Measurements from ENCODE around the gene TNIP2. TPM values are rescaled to one million over a fixed set of nuclear protein-coding genes. Genes with fewer than 3 reads are reported as not detected.

Gene TNIP2
- total RNA-seq, 1 donor from 2014 or later = 29.0 TPM

DNA sequence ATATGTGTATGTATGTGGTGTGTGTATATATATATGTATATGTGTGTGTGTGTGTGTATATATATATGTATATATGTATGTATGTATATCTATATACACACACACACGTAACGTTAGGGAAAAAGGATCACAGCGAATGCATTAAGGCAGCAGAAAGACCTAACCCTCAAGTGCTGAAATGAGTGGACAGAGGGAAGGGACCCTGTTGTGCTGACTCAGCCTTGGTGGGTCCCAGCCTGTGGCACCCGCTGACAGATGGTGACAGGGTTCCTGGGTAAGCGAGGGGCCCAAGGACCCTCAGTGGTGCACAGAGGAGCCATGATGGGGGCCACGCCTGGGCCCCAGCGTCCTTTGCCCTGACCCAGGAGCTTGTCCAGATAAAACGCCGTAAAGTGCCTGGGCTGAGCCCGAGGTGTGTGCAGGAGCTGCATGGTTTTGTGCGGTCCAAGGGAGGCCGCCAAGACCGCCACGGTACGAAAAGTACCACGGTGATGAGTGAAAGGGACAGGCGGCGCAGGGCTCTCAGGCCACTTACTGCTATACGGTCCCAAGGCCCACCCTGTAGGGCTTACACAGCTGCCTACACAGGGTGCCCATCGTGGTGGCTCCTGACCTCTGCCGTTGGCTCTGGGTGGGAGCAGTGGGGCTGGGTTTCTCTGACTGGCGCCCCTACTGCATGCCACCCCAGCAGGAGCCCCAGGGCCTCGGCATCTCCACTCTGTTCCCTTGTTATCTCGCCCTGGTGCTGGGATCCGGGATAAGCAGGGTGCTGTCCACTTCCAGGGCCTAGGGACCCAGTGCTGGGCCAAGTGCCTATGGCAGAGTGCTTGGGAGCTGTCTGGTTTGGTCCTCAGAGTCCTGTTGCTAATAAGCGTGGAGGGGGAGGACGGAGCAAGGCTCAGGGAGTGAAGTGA, 46.7 kb upstream of the TNIP2 start:
- DNase-seq (ENCODE audit: low spot score) = peak; percentile 61
- peaks cover 58% of the 10 kb centered on the region for H3K4me1 Mint-ChIP-seq (ENCODE audit: low read depth)

DNA sequence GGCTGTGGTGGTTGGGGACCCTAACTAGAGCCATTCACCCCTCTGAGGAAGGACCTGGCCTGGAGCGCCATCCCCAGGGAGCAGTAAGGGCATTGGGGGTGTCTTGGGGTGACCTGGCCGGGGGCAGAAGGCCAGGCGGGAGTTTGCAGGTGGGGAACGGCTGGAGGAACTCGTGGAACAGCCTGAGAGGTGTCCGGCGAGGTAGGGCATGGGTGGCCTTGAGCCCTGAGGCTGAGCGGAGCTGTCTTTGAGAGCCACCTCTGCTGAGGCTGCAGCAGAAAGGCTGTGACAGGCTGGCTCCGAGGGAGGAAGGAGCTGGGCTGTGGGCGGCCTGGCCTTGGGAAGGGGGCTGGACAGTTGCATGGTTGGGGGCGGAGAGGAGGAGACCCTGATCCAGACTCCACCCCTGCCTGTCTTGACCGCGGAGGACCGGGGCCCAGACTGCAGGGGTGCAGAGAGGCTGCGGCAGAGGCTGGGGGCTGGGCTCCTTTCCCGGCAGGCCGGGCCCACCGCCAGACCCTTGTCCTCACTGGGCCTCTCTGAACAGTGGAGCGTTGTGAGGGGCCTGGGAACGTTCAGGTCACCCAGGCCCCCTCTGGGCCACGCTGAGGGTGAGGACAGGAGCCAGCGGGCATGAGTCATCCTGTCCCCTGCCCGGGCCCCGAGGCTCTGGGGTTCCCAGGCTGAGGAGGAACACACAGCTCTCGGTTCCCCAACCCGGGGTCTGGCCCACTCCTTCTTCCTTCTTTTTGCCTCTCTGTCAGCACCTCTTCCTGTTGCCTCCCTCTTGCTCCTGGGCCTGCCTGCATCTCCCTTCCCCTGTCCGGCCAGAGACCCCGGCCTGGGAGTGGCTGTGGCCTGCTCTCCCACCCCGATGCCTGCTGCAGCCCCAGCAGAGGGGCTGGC, 44.8 kb upstream of the TNIP2 start:
- TF ChIP-seq, protein P1, sequence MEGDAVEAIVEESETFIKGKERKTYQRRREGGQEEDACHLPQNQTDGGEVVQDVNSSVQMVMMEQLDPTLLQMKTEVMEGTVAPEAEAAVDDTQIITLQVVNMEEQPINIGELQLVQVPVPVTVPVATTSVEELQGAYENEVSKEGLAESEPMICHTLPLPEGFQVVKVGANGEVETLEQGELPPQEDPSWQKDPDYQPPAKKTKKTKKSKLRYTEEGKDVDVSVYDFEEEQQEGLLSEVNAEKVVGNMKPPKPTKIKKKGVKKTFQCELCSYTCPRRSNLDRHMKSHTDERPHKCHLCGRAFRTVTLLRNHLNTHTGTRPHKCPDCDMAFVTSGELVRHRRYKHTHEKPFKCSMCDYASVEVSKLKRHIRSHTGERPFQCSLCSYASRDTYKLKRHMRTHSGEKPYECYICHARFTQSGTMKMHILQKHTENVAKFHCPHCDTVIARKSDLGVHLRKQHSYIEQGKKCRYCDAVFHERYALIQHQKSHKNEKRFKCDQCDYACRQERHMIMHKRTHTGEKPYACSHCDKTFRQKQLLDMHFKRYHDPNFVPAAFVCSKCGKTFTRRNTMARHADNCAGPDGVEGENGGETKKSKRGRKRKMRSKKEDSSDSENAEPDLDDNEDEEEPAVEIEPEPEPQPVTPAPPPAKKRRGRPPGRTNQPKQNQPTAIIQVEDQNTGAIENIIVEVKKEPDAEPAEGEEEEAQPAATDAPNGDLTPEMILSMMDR (IDR thresholded peaks at IDR 0.05) = no peak
- Mint-ChIP-seq H3K9me3 (ENCODE audit: low read depth) (no peaks in the 10 kb centered on the region), H3K27ac (ENCODE audit: unreplicated experiment) (peak overlapping the region; percentile 93), H3K4me1 (ENCODE audit: low read depth) (peaks cover 65% of the 10 kb centered on the region), H3K27me3 (ENCODE audit: low read depth) (no peaks in the 10 kb centered on the region), H3K36me3 (ENCODE audit: low read depth) (no peaks in the 10 kb centered on the region), H3K4me3 (ENCODE audit: unreplicated experiment) (peak overlapping the region; percentile 54)
- DNase-seq (ENCODE audit: low spot score) = peak; percentile 93

More for the DNA sequence above, 46.7 kb upstream of the TNIP2 start:
- H3K4me3 Mint-ChIP-seq (ENCODE audit: unreplicated experiment) = no peak overlapping the region
- TF ChIP-seq, protein P1 (IDR thresholded peaks at IDR 0.05) = no peak
- no peaks in the 10 kb centered on the region for H3K27me3 Mint-ChIP-seq (ENCODE audit: low read depth)
- no peak overlapping the region for H3K27ac Mint-ChIP-seq (ENCODE audit: unreplicated experiment)
- H3K36me3 Mint-ChIP-seq (ENCODE audit: low read depth) = peaks cover 5% of the 10 kb centered on the region
- no peaks in the 10 kb centered on the region for H3K9me3 Mint-ChIP-seq (ENCODE audit: low read depth)

DNA sequence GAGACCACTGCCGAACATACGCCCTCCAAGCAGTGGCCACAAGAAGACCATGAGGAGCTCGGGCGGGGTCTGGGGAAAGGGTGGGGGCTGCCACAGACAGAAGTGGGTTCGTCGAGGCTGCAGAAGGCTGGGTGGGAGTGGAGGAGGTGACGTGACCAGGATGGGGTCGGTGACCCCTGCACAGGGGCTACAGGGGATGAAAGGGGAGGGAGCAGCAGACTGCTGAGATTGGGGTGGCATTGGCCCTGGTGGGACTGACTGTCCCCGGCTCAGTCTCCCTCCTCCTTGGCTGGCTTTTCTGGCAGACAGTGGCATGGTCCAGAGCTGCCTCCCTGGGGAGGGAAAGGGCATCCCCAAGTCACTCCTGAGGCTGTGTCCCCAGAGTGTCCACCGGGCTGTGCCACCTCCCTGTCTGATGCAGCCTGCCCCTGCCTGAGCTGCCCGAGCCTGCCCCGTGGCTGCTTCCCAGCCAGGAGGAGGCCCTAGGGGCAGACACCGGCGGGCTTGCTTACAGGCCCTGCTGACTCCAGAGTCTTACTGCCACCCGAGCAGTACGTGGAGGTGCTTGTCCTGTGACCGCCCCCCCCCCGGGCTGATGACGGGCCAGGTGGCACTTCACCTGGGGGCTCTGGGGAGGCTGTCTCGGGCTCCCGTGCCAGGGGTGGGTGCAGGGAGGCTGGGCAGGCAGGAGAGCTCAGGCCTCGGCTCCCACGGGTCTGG, 44.0 kb upstream of the TNIP2 start:
- Mint-ChIP-seq H3K36me3 (ENCODE audit: low read depth) (no peaks in the 10 kb centered on the region), H3K27me3 (ENCODE audit: low read depth) (no peaks in the 10 kb centered on the region), H3K27ac (ENCODE audit: unreplicated experiment) (peak overlapping the region; percentile 93), H3K9me3 (ENCODE audit: low read depth) (no peaks in the 10 kb centered on the region), H3K4me1 (ENCODE audit: low read depth) (peaks cover 66% of the 10 kb centered on the region), H3K4me3 (ENCODE audit: unreplicated experiment) (peak overlapping the region; percentile 54)
- TF ChIP-seq, protein P1 (IDR thresholded peaks at IDR 0.05) = no peak
- DNase-seq (ENCODE audit: low spot score) = peak; percentile 89

DNA sequence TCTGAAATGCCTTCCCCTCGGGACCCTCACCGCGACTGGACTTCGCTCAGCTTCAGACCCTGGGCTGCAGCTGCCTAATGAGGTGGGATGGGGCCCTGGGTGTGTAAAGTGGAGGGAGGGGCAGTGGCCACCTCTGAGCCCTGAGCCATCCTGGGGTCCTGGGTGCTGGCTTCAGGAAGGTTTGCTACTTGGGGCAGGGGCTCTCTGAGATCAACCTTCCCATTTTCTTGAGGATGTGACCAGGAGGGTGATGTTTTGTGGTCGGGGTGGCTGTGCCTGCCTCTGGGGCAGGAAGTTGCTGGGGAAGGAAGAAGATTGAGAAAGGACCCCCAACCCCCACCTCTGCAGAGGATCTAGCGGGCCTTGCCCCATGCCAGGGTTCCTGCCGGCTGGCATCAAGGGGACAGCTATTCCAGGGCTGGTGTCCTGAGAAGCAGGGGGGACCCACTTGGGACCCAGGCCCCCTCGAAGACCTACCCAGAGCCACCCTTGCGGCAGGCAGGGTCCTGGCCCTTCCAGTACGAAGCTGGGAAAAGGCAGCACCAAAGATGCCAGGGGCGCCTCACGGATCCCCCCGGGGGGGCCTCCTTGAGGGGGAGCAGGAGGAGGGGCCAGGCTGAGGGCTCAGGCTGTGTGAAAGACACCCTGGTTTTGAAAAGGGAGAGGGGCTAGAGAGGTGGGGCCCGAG, 43.2 kb upstream of the TNIP2 start:
- Mint-ChIP-seq H3K36me3 (ENCODE audit: low read depth) (no peaks in the 10 kb centered on the region), H3K27ac (ENCODE audit: unreplicated experiment) (peak overlapping the region; percentile 93), H3K27me3 (ENCODE audit: low read depth) (no peaks in the 10 kb centered on the region), H3K4me3 (ENCODE audit: unreplicated experiment) (no peak overlapping the region), H3K4me1 (ENCODE audit: low read depth) (peaks cover 71% of the 10 kb centered on the region), H3K9me3 (ENCODE audit: low read depth) (no peaks in the 10 kb centered on the region)
- TF ChIP-seq, protein P1 (IDR thresholded peaks at IDR 0.05) = no peak
- DNase-seq (ENCODE audit: low spot score) = peak; percentile 63

All from chondrocyte (in vitro differentiated cells).